ENCODE results near the gene GSG1L. TPM values are rescaled to one million over a fixed set of nuclear protein-coding genes. Genes with fewer than 3 reads are reported as not detected.

Gene GSG1L
- polyA plus RNA-seq, 1 donor (not counting 4 experiments of a cell fraction or from before 2014, with no cell fraction given): not detected

GRCh38 chr16:27843800-27844199 lies 219.7 kb downstream of the GSG1L start:
- no peaks in the 10 kb centered on the region for H3K79me2 ChIP-seq (ENCODE audit: control insufficient read depth, insufficient read depth, low read length)
- no peaks in the 10 kb centered on the region for H3K36me3 ChIP-seq (ENCODE audit: control insufficient read depth in 2 of 2, extremely low read depth in 1 of 2, insufficient read depth in 2 of 2, low read length in 2 of 2)
- no peak overlapping the region for H2AFZ ChIP-seq (ENCODE audit: control insufficient read depth, low read length)
- peaks cover 5% of the 10 kb centered on the region for H3K4me1 ChIP-seq (ENCODE audit: control insufficient read depth, extremely low read depth, insufficient read depth, low read length)
- H3K9me3 ChIP-seq (ENCODE audit: control insufficient read depth, low read depth, low read length): no peaks in the 10 kb centered on the region
- H3K4me3 ChIP-seq (ENCODE audit: control insufficient read depth in 2 of 3, extremely low read depth in 1 of 3, insufficient read depth in 2 of 3, low read depth in 1 of 3, low read length in 3 of 3): no peak overlapping the region
- DNase-seq (ENCODE audit: low read depth, low spot score) (no peak), FAIRE-seq (no peak)
- H3K9ac ChIP-seq (ENCODE audit: control insufficient read depth, extremely low read depth, insufficient read depth, low read length): no peak overlapping the region
- H3K27me3 ChIP-seq (ENCODE audit: control insufficient read depth, extremely low read depth, insufficient read depth, low read length): peaks cover 2% of the 10 kb centered on the region
- no peak overlapping the region for H3K4me2 ChIP-seq (ENCODE audit: control insufficient read depth, extremely low read depth, insufficient read depth, low read depth, low read length)
- H4K20me1 ChIP-seq (ENCODE audit: control insufficient read depth, extremely low read depth, insufficient read depth, low read length): no peaks in the 10 kb centered on the region
- dilution Hi-C loops (cut with MboI; ENCODE audit: extremely low pct_ligation_motif_present, low sequenced_read_pairs): no loop called here
- no peaks in the 10 kb centered on the region for H3K9me1 ChIP-seq (ENCODE audit: control insufficient read depth, extremely low read depth, insufficient read depth, low read length)
- TF ChIP-seq, protein P1, sequence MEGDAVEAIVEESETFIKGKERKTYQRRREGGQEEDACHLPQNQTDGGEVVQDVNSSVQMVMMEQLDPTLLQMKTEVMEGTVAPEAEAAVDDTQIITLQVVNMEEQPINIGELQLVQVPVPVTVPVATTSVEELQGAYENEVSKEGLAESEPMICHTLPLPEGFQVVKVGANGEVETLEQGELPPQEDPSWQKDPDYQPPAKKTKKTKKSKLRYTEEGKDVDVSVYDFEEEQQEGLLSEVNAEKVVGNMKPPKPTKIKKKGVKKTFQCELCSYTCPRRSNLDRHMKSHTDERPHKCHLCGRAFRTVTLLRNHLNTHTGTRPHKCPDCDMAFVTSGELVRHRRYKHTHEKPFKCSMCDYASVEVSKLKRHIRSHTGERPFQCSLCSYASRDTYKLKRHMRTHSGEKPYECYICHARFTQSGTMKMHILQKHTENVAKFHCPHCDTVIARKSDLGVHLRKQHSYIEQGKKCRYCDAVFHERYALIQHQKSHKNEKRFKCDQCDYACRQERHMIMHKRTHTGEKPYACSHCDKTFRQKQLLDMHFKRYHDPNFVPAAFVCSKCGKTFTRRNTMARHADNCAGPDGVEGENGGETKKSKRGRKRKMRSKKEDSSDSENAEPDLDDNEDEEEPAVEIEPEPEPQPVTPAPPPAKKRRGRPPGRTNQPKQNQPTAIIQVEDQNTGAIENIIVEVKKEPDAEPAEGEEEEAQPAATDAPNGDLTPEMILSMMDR (optimal IDR thresholded peaks at IDR 0.05 in 1 of 3, IDR thresholded peaks at IDR 0.05 in 1 of 3, conservative IDR thresholded peaks at IDR 0.05 in 1 of 3; ENCODE audit: extremely low read depth in 1 of 3, insufficient read depth in 2 of 3, low read length in 3 of 3): no peak
- TF ChIP-seq EZH2 (IDR thresholded peaks at IDR 0.05; ENCODE audit: low read length): no peak
- H3K27ac ChIP-seq (ENCODE audit: control insufficient read depth, insufficient read depth, low read length): no peak overlapping the region

GRCh38 chr16:27841911-27842310 lies 221.6 kb downstream of the GSG1L start:
- Histone ChIP-seq H3K4me2 (ENCODE audit: control insufficient read depth, extremely low read depth, insufficient read depth, low read depth, low read length) (no peak overlapping the region), H3K9me3 (ENCODE audit: control insufficient read depth, low read depth, low read length) (no peaks in the 10 kb centered on the region), H3K79me2 (ENCODE audit: control insufficient read depth, insufficient read depth, low read length) (no peaks in the 10 kb centered on the region), H3K27ac (ENCODE audit: control insufficient read depth, insufficient read depth, low read length) (no peak overlapping the region), H3K9ac (ENCODE audit: control insufficient read depth, extremely low read depth, insufficient read depth, low read length) (no peak overlapping the region), H3K9me1 (ENCODE audit: control insufficient read depth, extremely low read depth, insufficient read depth, low read length) (no peaks in the 10 kb centered on the region), H3K27me3 (ENCODE audit: control insufficient read depth, extremely low read depth, insufficient read depth, low read length) (peaks cover 2% of the 10 kb centered on the region), H2AFZ (ENCODE audit: control insufficient read depth, low read length) (no peak overlapping the region), H3K4me1 (ENCODE audit: control insufficient read depth, extremely low read depth, insufficient read depth, low read length) (no peaks in the 10 kb centered on the region), H3K4me3 (ENCODE audit: control insufficient read depth in 2 of 3, extremely low read depth in 1 of 3, insufficient read depth in 2 of 3, low read depth in 1 of 3, low read length in 3 of 3) (no peak overlapping the region), H3K36me3 (ENCODE audit: control insufficient read depth in 2 of 2, extremely low read depth in 1 of 2, insufficient read depth in 2 of 2, low read length in 2 of 2) (no peaks in the 10 kb centered on the region), H4K20me1 (ENCODE audit: control insufficient read depth, extremely low read depth, insufficient read depth, low read length) (no peaks in the 10 kb centered on the region)
- no peak for TF ChIP-seq EZH2 (IDR thresholded peaks at IDR 0.05; ENCODE audit: low read length)
- TF ChIP-seq, protein P1 (optimal IDR thresholded peaks at IDR 0.05 in 1 of 3, IDR thresholded peaks at IDR 0.05 in 1 of 3, conservative IDR thresholded peaks at IDR 0.05 in 1 of 3; ENCODE audit: extremely low read depth in 1 of 3, insufficient read depth in 2 of 3, low read length in 3 of 3): no peak
- no peak for DNase-seq (ENCODE audit: low read depth, low spot score)
- no peak for FAIRE-seq
- dilution Hi-C loops (cut with MboI; ENCODE audit: extremely low pct_ligation_motif_present, low sequenced_read_pairs): no loop called here

All from keratinocyte (primary cell).